Head of caudate nucleus (tissue), 42 donors: ENCODE measurements around the gene DAB1.

Source experiments
- DNase-seq, 42 donors: peaks; one replicate each; pipeline versions ENCODE4 v3.0.0 to v3.0.0-alpha.2; 2020 to 2021; ENCODE audit warnings: mixed read lengths in 7 of 42
- intact Hi-C: fragments of 100-400 bp; cut with DNase I; formaldehyde crosslinking; loops from one replicate; pipeline ENCODE4 v1.15.0; 2022

The DAB1 gene

GRCh38 chr1:57157818-57158603 is 265.8 kb downstream of the DAB1 start:
- DNase-seq, result no peak
- intact Hi-C loops, result no loop called here

GRCh38 chr1:57156907-57157306 is 267.0 kb downstream of the DAB1 start:
- intact Hi-C loops, result no loop called here
- DNase-seq, result no peak

- DNase-seq, result no peak
- intact Hi-C loops, result no loop called here
These were observed 277.8 kb downstream of the DAB1 start for GRCh38 chr1:57146100-57146499.

- intact Hi-C loops, result no loop called here
These were observed 280.9 kb downstream of the DAB1 start for GRCh38 chr1:57142999-57143398.

GRCh38 chr1:57142169-57142568 is 281.7 kb downstream of the DAB1 start:
- intact Hi-C loops, result no loop called here
- DNase-seq, result no peak

More at GRCh38 chr1:57142999-57143398, 280.9 kb downstream of the DAB1 start:
- no peak for DNase-seq

GRCh38 chr1:57138432-57139078 is 285.3 kb downstream of the DAB1 start:
- intact Hi-C loops, result no loop called here

GRCh38 chr1:57137980-57138379 is 285.9 kb downstream of the DAB1 start:
- no peak for DNase-seq
- intact Hi-C loops, result no loop called here

More at GRCh38 chr1:57138432-57139078, 285.3 kb downstream of the DAB1 start:
- DNase-seq, result no peak

- intact Hi-C loops, result no loop called here
- no peak for DNase-seq
These were observed 289.1 kb downstream of the DAB1 start for GRCh38 chr1:57134803-57135202.

GRCh38 chr1:57133686-57134085 is 290.2 kb downstream of the DAB1 start:
- DNase-seq, result no peak
- intact Hi-C loops, result no loop called here

- intact Hi-C loops, result no loop called here
- DNase-seq, result no peak
These were observed 290.8 kb downstream of the DAB1 start for GRCh38 chr1:57132993-57133622.

GRCh38 chr1:57131701-57132394 is 292.0 kb downstream of the DAB1 start:
- DNase-seq, result no peak
- intact Hi-C loops, result no loop called here

- intact Hi-C loops, result no loop called here
- DNase-seq, result no peak
These were observed 292.6 kb downstream of the DAB1 start for GRCh38 chr1:57131257-57131656.

GRCh38 chr1:57129865-57130264 is 294.0 kb downstream of the DAB1 start:
- DNase-seq, result no peak
- intact Hi-C loops, result no loop called here

- no peak for DNase-seq
These were observed 295.9 kb downstream of the DAB1 start for GRCh38 chr1:57127976-57128375.

GRCh38 chr1:57124768-57125446 is 299.0 kb downstream of the DAB1 start:
- DNase-seq, result no peak
- intact Hi-C loops, result no loop called here

More at GRCh38 chr1:57127976-57128375, 295.9 kb downstream of the DAB1 start:
- intact Hi-C loops, result no loop called here

- no peak for DNase-seq
- intact Hi-C loops, result no loop called here
These were observed 299.7 kb downstream of the DAB1 start for GRCh38 chr1:57124170-57124569.

GRCh38 chr1:57122031-57122430 is 301.8 kb downstream of the DAB1 start:
- no peak for DNase-seq
- intact Hi-C loops, result no loop called here

- intact Hi-C loops, result no loop called here
- DNase-seq, result no peak
These were observed 304.8 kb downstream of the DAB1 start for GRCh38 chr1:57118948-57119603.

GRCh38 chr1:57117753-57118152 is 306.1 kb downstream of the DAB1 start:
- intact Hi-C loops, result no loop called here
- no peak for DNase-seq
